ENCODE data around the gene KIF17. TPM values are rescaled to one million over a fixed set of nuclear protein-coding genes. Genes with fewer than 3 reads are reported as not detected.

The KIF17 gene
- total RNA-seq, 2 donors from 2014 or later = 3.2 to 4.0 TPM

DNA sequence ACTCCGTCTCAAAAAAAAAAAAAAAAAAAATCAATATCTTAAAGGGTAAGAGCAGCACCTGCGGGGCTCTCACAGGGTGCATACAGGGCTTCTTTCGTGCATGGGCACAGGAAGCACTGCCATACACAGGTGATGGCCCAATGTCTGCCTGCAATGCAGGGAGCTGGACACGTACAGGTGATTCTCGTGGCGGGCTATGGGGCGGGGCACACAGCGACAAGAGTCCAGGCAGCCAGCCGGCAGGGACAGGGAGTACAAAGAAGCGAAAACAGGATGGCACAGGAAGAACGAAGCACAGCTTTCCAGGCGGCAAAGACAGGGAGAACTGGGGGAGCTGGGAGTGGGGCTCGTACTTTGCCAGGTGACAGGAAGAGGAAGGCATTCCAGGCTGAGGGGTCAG lies 1.6 kb downstream of the KIF17 start:
- no peak for ATAC-seq
- DNase-seq = no peak
- intact Hi-C loops (cut with DNase I) = no loop called here

DNA sequence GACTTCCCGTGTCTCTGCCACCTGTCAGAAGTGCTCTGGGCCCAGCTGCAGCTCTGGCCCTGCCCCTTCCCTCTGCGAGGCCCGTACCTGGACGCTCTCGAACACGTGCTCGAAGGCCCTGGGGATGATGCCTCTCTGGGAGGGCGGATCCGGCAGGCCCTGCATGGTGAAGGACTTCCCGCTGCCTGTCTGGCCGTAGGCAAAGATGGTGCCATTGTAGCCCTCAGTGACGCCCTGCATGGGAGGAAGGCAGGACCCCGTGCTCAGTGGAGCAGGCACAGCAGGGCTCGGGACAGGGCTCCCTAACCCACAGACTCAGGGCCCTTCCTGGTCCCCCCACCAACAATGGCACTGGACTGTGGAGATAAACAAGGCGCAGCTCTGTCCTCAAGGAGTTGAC lies 2.4 kb downstream of the KIF17 start:
- no peak for DNase-seq
- no peak for ATAC-seq
- intact Hi-C loops (cut with DNase I) = no loop called here

DNA sequence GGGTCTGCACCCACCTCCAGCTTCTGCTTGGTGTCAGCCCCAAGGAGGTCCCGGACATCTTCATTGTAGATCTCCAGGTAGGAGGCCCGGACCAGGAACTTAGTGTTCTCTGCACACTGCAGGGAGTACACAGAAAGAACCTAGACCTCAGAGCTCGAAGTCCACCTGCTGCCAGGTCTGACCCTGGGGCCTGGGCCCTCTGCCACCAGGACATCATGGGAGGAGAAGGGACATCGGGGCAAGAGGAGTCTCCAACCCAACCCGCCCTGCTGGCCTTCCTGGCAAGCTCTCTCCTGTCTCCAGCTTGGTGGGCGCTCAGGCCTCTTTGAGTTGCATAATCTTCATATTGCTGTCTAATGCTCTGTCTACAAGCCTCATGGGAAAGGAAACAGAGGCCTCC lies 4.4 kb downstream of the KIF17 start:
- no peak for ATAC-seq
- no peak for DNase-seq
- intact Hi-C loops (cut with DNase I) = no loop called here

DNA sequence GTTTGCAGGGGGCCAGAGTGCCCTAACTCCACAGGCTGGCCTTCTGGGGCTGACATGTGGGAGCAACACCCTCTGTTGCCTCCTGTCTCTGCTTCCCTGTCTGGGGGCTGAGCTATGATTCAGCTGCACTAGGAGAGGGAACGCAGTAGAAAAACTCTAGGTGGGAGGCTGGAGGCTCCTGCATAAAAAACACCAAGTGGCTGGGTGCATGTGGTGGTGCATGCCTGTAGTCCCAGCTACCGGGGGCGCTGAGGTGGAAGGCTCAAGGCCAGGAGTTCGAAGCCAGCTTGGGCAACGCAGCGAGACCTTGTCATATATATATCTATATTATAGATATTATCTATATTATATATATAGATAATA lies 5.6 kb downstream of the KIF17 start:
- ATAC-seq (no peak), DNase-seq (no peak)
- intact Hi-C loops (cut with DNase I) = no loop called here

DNA sequence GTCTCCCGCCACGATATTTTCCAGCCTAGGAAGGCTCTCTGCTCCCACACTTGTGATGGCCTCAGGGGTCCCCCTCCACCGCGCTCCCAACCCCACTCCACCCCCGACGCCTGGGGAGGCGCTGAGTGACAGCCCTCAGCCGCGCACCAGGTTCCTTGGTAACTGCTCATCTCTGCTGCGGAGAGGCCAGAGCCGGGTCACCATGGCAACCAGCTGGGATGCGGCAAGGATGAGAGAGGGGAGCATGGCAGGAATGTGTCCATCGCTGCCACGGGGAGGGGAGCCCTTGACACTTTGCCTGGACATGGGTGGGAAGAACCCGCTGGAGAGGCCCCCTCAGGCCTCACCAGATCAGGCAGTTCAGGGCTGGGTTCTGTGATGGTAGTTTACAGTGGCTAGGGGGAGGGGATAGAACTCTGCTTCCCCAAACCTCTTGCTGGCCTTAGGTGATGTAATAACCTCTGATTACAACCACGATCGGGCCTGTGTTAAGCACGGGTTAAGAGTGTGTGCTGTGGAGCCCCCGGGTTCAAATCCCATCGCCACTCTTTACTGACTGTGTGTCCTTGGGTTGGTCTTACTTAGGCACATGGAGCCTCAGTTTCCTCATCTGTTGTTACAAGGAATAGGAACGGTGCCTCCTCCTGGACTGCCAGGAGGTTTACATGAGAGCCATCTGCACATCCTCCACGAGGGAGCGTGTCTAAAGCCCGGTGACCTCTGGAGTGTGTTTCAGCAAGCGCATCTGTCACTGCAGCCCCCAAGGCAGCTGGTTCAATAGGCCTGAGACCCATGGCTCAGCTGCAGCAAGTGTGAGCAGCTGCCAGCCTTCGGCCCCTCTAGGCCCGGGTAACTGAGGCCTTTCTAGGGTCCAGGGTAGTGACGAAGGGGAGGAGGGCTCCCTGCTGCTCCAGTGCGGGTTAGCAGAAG lies 6.3 kb downstream of the KIF17 start:
- ATAC-seq (no peak), DNase-seq (no peak)
- intact Hi-C loops (cut with DNase I) = no loop called here

DNA sequence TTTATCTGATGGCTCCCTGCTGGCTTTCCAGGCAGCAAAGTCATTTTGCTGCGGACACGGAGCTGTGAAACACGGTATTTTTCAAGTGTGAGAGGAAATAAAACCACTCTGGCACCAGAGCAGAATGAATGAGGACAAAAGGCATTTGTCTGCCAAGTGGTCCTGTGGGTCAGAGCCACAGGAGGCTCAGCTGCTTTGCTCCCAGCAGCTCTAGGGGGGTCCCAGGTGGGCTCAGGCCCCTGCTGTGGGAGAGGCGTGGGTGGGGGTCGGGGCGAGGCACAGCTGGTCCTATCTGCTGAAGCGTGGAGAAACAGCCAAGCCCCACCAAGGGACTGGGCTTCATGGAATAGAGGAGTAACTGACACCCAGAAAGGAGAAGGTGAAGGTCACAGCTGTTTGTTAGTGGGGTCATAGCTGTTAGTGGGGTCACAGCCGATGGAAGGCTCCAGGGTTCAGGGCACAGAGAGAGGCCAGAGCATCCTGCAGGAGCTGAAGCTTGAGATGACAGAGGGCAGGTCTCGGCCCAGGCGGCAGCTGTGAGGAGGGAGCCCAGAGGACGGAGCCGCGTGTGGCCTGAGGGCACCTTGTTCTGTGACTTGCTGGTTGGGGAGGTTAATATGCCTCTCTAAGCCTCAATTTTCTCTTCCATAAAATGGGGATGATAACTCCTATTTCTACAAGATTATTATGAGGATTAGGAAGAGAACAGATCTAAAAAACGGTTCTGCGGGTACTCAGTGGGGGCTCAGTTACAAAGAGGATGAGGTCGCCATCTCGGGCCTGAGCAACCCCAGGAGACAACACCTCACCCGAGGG lies 7.1 kb downstream of the KIF17 start:
- intact Hi-C loops (cut with DNase I) = no loop called here
- no peak for DNase-seq
- ATAC-seq = no peak

DNA sequence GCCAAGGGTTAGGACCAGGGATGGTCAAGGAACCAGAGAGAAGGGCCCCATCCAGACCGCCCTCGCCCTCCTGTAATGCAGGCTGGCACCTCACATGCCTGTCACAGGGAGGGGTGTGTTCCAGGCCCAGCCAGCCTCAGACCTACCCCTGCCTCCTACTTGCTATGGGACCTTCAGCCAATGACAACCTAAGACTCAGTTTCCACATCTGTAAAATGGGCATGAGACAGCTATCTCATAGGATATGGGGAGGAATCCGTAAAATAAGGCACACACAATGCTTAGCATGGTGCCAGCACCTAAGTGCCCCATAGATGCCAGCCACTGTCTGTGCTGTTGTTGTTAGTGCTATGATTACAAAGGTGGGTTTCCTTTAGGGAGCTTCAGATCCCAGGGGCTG lies 7.9 kb downstream of the KIF17 start:
- intact Hi-C loops (cut with DNase I) = no loop called here
- DNase-seq = no peak
- no peak for ATAC-seq

DNA sequence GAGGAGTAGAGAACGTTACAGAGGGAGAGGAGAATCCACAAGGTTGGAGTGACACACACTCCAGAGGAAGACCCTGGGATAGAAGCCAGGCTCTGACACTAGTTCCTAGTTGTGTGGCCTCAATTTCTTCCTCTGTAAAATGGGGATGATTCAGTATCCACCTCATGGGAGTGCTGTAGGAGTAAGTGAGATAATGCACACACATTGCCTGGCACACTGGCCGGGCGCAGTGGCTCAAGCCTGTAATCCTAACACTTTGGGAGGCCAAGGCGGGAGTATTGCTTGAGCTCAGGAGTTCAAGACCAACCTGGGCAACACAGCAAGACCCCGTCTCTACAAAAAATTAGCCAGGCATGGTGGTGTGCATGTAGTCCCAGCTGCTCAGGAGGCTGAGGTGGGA lies 8.9 kb downstream of the KIF17 start:
- intact Hi-C loops (cut with DNase I) = no loop called here
- DNase-seq (no peak), ATAC-seq (no peak)

DNA sequence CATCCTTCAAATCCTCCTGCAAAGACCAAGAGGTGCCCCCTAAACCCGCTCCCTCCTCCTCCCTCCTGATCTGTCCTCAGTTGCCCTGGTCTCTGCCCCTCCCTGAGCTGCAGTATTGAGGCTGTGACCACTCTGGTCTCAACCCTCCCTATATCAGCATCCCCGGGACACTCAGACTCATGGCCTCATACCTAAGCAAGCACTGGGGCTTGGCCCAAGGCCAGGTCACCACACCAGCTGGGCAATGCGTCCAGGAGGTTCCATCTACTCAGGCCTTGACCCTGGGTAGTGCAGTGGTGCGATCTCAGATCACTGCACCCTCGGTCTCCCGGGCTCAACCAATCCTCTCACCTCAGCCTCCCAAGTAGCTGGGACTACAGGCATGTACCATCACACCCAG lies 9.8 kb downstream of the KIF17 start:
- no peak for DNase-seq
- ATAC-seq = no peak
- intact Hi-C loops (cut with DNase I) = no loop called here

DNA sequence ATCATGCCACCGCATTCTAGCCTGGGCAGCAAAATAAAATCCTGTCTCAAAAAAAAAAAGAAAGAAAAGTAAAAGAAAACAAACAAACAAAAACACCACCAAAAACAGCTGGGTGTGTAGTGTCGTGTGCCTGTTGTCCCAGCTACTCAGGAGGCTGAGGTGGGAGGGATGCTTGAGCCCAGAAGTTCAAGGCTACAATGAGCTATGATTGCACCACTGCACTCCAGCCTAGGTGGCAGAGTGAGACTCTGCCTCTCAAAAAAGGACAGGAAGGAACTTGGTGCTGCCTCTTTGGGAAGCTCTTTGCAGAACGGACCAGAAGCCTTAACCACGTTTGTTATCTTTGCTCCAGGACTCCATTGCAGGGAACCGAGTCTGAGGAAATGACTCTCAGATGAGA lies 11.0 kb downstream of the KIF17 start:
- intact Hi-C loops (cut with DNase I) = no loop called here
- ATAC-seq (no peak), DNase-seq (no peak)

DNA sequence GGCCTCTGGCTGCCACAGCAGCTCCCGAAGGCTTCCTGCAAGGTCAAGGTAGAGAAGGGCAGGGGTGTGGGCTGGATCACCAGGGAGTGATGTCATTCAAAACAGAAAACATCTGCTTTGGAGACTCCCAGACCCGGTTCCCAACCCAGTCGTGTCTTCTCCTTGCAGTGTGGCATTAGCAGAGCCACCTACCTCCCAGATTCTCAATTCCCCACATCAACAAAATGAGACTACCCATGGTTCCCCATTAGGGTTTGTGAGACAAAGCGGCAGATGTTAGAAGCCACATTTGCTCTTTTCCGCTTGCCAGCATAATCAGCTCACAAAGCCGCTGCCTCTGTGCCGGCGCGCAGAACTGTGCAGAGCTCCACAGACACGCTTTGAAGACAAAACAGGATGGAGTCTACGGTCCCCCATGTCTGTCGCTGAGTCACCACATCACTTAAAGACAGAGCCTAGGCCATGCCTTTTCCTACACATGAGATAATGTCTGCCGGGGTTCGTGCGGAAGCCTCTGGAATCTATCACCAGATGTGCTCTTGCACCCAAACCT lies 12.5 kb downstream of the KIF17 start:
- DNase-seq (no peak), ATAC-seq (no peak)
- intact Hi-C loops (cut with DNase I) = no loop called here

DNA sequence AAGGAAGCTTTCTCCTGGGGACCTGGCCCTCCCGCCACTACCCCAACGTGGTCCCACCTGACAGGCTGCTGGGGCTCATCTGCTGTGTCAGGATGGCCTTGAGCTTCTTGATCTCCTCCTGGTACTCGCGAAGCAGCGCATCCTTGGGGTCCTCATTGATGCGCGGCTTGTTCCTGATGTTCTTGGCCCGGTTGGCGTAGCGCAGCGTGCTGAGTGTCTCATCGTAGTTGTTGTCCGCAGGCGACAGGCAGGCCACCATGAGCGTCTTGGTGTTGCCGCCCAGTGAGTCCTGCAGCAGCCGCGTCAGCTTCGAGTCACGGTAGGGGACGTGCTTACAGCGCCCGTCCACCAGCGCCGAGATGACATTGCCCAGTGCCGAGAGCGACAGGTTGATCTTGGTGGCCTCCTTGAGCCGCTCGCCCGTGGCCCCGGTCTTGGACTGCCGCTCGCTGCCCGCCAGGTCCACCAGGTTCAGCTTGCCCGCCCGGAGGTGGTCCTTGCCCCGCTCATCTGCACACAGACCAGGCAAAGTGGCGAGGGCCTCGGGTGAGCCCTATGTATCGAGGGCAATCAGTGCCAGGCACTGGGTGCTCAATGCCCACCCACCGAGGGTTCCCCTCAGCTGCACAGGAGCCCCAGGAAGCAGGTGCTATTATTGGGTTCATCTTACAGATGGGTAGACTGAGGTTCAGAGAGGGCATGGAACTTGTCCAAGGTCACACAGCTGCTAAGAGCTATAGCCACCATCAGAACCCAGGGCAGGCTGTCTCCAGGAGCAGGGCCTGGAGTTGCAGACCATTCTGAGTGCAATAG lies 13.2 kb downstream of the KIF17 start:
- intact Hi-C loops (cut with DNase I) = no loop called here
- ATAC-seq = no peak

DNA sequence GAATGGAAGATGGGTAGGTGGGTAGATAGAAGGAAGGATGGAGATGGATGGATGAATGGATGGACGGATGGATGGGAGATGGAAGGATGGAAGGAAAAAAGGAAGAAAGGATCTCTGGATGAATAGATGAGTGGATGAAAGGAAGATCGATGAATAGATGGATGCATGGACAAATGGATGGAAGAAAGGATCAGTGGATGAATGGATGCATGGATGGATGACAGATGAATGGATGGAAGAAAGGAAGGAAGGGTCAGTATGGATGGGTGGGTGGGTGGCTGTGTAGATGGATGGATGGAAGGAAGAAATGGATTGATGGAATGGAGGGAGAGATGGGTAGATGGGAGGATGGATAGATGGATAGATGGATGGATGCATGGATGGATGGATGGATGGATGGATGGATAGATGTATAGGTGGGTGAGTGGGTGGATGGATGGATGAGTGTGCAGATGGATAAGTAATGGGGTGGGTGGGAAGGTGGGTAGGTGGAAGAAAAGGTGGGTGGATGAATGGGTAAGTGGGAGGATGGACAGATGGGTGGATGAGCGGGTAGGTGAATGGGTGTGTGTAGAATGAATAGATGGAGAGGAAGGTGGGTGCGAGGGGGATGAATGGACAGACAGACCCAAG lies 14.6 kb downstream of the KIF17 start:
- ATAC-seq (no peak), DNase-seq (no peak)
- intact Hi-C loops (cut with DNase I) = no loop called here

More for the DNA sequence above, 13.2 kb downstream of the KIF17 start:
- DNase-seq = no peak

DNA sequence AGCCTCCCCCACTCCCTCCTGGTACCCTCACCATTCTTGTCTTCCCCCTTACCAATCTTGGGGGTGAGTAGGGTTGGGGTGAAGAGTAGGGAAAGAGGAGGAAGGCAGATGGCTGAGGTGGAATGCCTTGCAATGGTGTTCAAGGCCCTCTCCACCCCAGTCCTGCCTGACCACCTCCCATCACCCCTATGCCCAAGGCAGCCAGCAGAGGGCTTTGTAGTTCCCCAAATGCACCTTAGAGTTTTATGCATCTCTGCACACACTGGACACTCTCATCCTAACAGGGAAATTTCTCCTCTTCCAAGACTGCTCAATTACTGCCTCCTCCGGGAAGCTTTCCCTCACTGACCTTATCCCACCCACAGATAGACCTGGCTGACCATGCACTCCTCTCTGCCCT lies 15.4 kb downstream of the KIF17 start:
- DNase-seq (no peak), ATAC-seq (no peak)
- intact Hi-C loops (cut with DNase I) = no loop called here

DNA sequence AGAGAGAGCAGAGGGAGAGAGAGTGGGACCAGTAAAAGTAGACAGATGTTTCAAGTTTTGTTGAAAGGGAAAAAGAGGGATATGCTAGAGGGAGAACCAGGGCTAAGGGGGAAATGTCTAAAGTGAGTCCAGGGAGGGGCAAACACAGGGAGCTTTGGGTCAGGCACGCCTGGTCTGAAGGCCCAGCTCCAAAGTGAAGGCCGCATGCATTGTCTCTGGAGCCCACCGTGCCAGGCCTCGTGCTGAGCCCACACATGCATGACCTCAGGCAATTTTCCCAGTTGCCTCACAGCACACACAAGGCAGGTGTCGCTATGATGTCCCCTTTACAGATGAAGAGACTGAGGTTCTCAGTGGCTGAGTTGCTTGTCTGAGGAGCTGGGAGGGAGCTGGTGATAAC lies 16.0 kb downstream of the KIF17 start:
- no peak for DNase-seq
- intact Hi-C loops (cut with DNase I) = no loop called here
- no peak for ATAC-seq

DNA sequence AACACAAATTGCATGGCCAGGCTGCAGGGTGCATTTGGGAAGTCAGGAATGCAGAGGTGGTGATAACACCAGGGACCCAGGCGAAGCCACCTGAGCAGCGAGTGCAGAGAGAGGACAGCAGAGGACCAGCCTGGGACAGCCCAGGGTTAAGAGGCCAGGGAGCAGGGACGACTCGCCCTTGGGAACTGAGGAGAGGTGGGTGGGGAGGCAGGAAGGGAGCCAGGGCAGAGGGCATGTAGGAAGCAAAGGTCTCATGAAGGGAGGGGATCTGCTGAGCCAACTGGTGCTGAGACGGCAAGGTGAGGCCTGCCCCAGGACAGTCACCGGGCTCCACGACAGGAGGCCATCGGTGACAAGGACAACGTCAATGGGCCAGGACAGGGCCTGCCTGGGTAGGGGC lies 16.4 kb downstream of the KIF17 start:
- ATAC-seq (no peak), DNase-seq (no peak)
- intact Hi-C loops (cut with DNase I) = no loop called here

DNA sequence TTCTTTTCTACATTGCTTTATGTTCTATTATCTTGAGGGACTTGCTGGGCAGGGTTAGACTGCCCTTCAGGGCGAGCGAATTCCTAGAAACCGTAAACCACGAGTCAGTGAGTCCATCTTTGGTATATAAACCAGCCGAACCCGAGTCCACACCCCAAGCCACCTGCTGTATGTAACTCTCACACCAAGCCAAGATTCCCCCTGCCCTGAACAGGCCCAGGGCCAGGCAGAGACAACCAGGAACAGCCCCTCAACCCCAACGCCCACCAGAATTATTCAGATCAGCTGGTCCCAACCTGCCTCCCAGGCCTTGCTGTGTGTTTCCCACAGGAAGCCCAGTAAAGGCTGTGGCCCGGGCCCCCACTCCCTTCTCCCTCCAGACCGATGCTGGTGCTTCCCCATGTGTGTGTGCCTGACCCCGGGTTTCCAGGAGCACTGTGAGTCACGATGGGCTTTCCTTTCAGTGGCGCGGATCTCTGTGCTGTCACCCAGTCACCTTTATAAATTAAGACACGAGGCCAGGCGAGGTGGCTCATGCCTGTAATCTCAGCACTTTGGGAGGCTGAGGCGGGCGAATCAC lies 17.1 kb downstream of the KIF17 start:
- DNase-seq = no peak
- no peak for ATAC-seq
- intact Hi-C loops (cut with DNase I) = no loop called here

DNA sequence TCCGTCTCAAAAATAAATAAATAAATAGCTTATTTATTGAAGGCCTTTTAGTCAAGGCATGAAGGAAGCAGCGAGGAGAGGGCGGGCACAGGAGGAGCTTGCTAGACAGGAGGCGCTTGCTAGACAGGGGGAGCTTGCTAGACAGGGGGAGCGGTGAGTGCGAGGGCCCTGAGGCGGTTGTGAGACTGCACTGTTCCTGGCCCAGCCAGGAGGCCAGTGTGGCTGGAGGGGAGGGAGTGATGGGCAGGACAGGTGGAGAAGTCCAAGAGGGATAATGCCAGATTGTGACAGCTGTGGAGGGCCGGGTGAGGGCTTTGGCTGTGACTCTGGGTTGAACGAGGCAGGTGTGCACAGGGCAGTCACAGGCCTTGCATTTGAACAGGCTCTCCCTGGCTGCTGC lies 18.2 kb downstream of the KIF17 start:
- intact Hi-C loops (cut with DNase I) = loop anchor here in 1 of 2 donors (5.0 kb wide), 1 partner anchor 498 kb away; no protein-coding TSS in a partner anchor
- DNase-seq = no peak
- ATAC-seq = no peak
